ENCODE data around the gene KLC4. TPM values are rescaled to one million over a fixed set of nuclear protein-coding genes. Genes with fewer than 3 reads are reported as not detected.

The KLC4 gene
- total RNA-seq, 1 experiment from 2014 or later: 17.5 TPM

DNA sequence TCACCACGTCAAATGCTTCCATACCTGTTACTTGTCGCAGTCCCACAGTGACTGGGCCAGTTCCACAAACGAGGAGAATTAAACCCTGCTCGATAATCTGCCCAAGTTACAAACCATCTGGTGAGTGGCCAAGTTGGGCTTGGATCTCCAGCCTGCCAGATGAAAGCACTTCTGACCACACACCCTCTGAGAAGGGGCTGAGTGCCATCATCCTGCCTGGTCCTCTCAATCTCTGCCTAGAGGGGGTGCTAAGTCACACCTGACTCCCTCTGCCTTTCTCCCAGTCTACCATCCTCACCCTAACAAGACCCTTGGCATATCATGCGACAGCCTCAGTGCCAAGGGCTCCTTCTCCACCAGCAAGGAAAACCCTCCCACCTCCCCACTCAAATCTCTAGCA lies 22.2 kb upstream of the KLC4 start:
- H3K4me1 ChIP-seq (ENCODE audit: insufficient read depth, low read length): no peaks in the 10 kb centered on the region
- intact Hi-C loops (cut with micrococcal nuclease): no loop called here
- BruUV-seq (replicated peaks): no TSS peak
- no peak overlapping the region for H3K4me2 ChIP-seq (ENCODE audit: low read length)
- H4K20me1 ChIP-seq (ENCODE audit: low read length): no peaks in the 10 kb centered on the region
- no peak overlapping the region for H3K4me3 ChIP-seq (ENCODE audit: low read length)
- H3K9me2 ChIP-seq (replicated peaks; ENCODE audit: low read length): no peaks in the 10 kb centered on the region
- H2AFZ ChIP-seq (ENCODE audit: low read length): no peak overlapping the region
- no peaks in the 10 kb centered on the region for H3F3A ChIP-seq (ENCODE audit: low read length, unreplicated experiment)
- DNase-seq: no peak
- no peak for ATAC-seq
- H3K9ac ChIP-seq (ENCODE audit: low read length): no peak overlapping the region
- TF ChIP-seq, protein P1, sequence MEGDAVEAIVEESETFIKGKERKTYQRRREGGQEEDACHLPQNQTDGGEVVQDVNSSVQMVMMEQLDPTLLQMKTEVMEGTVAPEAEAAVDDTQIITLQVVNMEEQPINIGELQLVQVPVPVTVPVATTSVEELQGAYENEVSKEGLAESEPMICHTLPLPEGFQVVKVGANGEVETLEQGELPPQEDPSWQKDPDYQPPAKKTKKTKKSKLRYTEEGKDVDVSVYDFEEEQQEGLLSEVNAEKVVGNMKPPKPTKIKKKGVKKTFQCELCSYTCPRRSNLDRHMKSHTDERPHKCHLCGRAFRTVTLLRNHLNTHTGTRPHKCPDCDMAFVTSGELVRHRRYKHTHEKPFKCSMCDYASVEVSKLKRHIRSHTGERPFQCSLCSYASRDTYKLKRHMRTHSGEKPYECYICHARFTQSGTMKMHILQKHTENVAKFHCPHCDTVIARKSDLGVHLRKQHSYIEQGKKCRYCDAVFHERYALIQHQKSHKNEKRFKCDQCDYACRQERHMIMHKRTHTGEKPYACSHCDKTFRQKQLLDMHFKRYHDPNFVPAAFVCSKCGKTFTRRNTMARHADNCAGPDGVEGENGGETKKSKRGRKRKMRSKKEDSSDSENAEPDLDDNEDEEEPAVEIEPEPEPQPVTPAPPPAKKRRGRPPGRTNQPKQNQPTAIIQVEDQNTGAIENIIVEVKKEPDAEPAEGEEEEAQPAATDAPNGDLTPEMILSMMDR (conservative IDR thresholded peaks at IDR 0.05; ENCODE audit: low read depth, low read length): no peak
- TF ChIP-seq EZH2 (IDR thresholded peaks at IDR 0.05; ENCODE audit: low read length, unreplicated experiment): no peak
- TF ChIP-seq EZH2phosphoT487 (IDR thresholded peaks at IDR 0.05; ENCODE audit: borderline replicate concordance, low read length): no peak
- no peak overlapping the region for H3K27ac ChIP-seq (ENCODE audit: low read length)
- ChIA-PET POLR2A (ENCODE audit: unreplicated experiment) (no interaction called here), CTCF (no interaction called here)
- no peaks in the 10 kb centered on the region for H3K79me2 ChIP-seq (ENCODE audit: low read length)
- H3K27me3 ChIP-seq (ENCODE audit: low read length): no peaks in the 10 kb centered on the region
- no peaks in the 10 kb centered on the region for H3K9me3 ChIP-seq (ENCODE audit: low read length)
- peaks cover 8% of the 10 kb centered on the region; the same call in 1 of the 2 replicates for H3K36me3 ChIP-seq (ENCODE audit: low read depth, low read length)

DNA sequence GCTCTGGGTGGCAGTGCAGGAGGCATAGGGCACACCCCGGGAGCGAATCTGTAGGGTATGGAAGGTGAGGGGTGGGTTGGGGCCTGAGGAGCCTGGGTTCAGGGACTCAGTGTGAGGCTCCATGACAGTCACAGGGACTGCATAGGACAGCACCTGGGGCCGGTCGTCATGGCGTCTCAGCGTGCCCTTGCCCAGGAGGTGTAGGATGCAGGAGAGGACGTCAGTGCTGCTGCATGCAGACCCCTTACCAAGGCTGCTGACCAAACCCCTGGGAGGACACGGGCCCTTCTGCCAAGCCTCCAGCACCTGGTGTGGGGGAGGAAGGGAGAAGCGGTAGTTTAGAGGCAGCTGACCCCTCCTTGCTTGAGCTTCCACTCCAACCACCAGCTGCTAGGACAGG lies 21.7 kb upstream of the KLC4 start:
- no peak overlapping the region for H3K9ac ChIP-seq (ENCODE audit: low read length)
- TF ChIP-seq EZH2phosphoT487 (IDR thresholded peaks at IDR 0.05; ENCODE audit: borderline replicate concordance, low read length): no peak
- no peak for TF ChIP-seq EZH2 (IDR thresholded peaks at IDR 0.05; ENCODE audit: low read length, unreplicated experiment)
- no peaks in the 10 kb centered on the region for H3K9me2 ChIP-seq (replicated peaks; ENCODE audit: low read length)
- ATAC-seq: no peak
- no peaks in the 10 kb centered on the region for H3K4me1 ChIP-seq (ENCODE audit: insufficient read depth, low read length)
- CTCF ChIA-PET: no interaction called here
- POLR2A ChIA-PET (ENCODE audit: unreplicated experiment): no interaction called here
- no peak for DNase-seq
- H3K9me3 ChIP-seq (ENCODE audit: low read length): no peaks in the 10 kb centered on the region
- intact Hi-C loops (cut with micrococcal nuclease): no loop called here
- no peak overlapping the region for H3K4me2 ChIP-seq (ENCODE audit: low read length)
- H3K27ac ChIP-seq (ENCODE audit: low read length): no peak overlapping the region
- H2AFZ ChIP-seq (ENCODE audit: low read length): no peak overlapping the region
- H3K27me3 ChIP-seq (ENCODE audit: low read length): no peaks in the 10 kb centered on the region
- no peaks in the 10 kb centered on the region for H3K79me2 ChIP-seq (ENCODE audit: low read length)
- peaks cover 8% of the 10 kb centered on the region for H3K36me3 ChIP-seq (ENCODE audit: low read depth, low read length)
- H3F3A ChIP-seq (ENCODE audit: low read length, unreplicated experiment): no peaks in the 10 kb centered on the region
- H3K4me3 ChIP-seq (ENCODE audit: low read length): no peak overlapping the region
- no peaks in the 10 kb centered on the region for H4K20me1 ChIP-seq (ENCODE audit: low read length)
- BruUV-seq (replicated peaks): no TSS peak

DNA sequence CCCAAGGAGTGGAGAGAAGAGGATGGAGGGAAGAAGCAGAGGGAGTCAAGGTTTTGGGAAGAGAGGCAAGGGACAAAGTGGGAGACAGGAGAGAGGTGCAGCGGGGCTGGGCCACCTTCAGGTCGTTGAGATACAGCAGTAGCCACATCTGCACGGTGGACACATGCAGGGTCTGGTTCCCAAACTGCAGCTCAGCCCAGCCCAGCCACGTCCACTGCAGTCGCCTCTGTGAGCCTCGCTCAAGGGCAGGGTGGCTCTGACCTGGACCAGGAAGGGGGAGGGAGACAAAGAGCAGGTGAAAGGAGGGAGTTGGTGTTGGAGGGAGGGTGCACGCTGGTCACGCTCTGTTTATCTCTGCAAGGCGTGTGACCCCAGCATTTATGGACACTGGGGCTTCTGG lies 20.7 kb upstream of the KLC4 start:
- intact Hi-C loops (cut with micrococcal nuclease): no loop called here
- Histone ChIP-seq H3K79me2 (ENCODE audit: low read length) (no peaks in the 10 kb centered on the region), H3K9me2 (replicated peaks; ENCODE audit: low read length) (no peaks in the 10 kb centered on the region), H3K4me2 (ENCODE audit: low read length) (no peak overlapping the region), H4K20me1 (ENCODE audit: low read length) (no peaks in the 10 kb centered on the region), H3K9me3 (ENCODE audit: low read length) (no peaks in the 10 kb centered on the region), H3K4me3 (ENCODE audit: low read length) (no peak overlapping the region), H3K36me3 (ENCODE audit: low read depth, low read length) (peaks cover 8% of the 10 kb centered on the region), H3K27me3 (ENCODE audit: low read length) (no peaks in the 10 kb centered on the region), H3K27ac (ENCODE audit: low read length) (no peak overlapping the region), H3K4me1 (ENCODE audit: insufficient read depth, low read length) (no peaks in the 10 kb centered on the region), H3F3A (ENCODE audit: low read length, unreplicated experiment) (no peaks in the 10 kb centered on the region), H2AFZ (ENCODE audit: low read length) (no peak overlapping the region), H3K9ac (ENCODE audit: low read length) (no peak overlapping the region)
- DNase-seq (no peak), ATAC-seq (no peak)
- BruUV-seq (replicated peaks): no TSS peak
- CTCF ChIA-PET: no interaction called here
- POLR2A ChIA-PET (ENCODE audit: unreplicated experiment): no interaction called here
- TF ChIP-seq EZH2phosphoT487 (IDR thresholded peaks at IDR 0.05; ENCODE audit: borderline replicate concordance, low read length) (no peak), EZH2 (IDR thresholded peaks at IDR 0.05; ENCODE audit: low read length, unreplicated experiment) (no peak)
- TF ChIP-seq, protein P1 (conservative IDR thresholded peaks at IDR 0.05; ENCODE audit: low read depth, low read length): no peak

Measured in PC-3 (cell line).